GM13977 (cell line): ENCODE data around the gene SPG11.
A peak's percentile ranks its signal among the peaks of the same experiment; 100 is the strongest.
"Not testable (repeated sequence)": the region's sequence is repeated elsewhere in the genome, so short reads cannot be mapped to it uniquely, and the experiment has no call there.

Experiments used
- DNase-seq: peaks from one replicate; pipeline ENCODE4 v3.0.0; 2012; ENCODE audit warnings: low spot score
- CTCF ChIP-seq: IDR thresholded peaks from 2 replicates; pipeline ENCODE4 v1.5.1; 2012; ENCODE audit warnings: mild to moderate bottlenecking, control low read depth; ENCODE audit not compliant: insufficient read depth; ENCODE audit errors: extremely low read depth, missing control alignments
- in situ Hi-C: fragments of 300-500 bp; cut with MboI; formaldehyde crosslinking; loops from one replicate; pipeline ENCODE4 v1.12.0; 2022; ENCODE audit warnings: low sequenced_read_pairs, low pct_unique_long_range_greater_than_20kb, mixed read lengths, inconsistent platforms; ENCODE audit not compliant: unreplicated experiment

SPG11 gene

DNA sequence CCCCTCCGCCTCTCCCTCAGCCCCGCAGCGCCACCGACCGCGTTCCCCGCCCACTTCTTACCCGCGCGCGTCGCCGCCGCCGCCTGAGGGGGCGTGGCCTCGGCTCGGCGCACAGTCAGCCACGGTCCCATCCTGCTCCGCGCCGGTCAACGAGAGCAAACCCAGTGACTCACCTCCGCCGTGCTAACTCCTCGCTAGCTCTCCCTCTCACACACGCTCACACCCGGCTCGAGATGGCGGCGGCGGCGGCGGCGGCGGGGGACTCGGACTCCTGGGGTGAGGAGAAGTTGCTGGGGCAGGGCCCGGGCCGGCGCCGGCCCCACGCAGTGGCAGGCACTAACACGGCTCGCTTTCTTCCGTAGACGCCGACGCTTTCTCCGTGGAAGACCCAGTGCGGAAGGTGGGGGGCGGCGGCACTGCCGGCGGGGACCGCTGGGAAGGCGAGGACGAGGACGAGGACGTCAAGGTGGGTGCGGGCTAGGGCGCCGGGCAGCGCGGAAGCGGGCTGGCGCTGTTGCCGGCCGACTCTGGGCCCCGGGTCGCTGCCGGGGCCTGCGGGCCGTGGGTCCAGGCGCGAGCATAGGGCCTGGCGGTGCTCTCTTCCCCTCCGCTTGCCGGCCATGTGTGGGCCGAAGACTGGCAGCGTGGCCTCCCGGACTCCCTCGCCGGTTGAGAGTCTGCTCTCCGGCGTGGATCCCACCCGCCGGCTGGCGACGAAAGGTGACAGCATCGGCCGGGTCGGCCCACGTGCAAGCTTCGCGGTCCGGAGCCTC, 126.3 kb downstream of the SPG11 start, which contains the start of gene EIF3J:
Gene EIF3J (plus strand): TSS at position 186 of the 773 bp plus-strand sequence. CDS start 48 bp downstream, at position 234.
- peak; percentile 97 for DNase-seq
- in situ Hi-C loops = no loop called here

DNA sequence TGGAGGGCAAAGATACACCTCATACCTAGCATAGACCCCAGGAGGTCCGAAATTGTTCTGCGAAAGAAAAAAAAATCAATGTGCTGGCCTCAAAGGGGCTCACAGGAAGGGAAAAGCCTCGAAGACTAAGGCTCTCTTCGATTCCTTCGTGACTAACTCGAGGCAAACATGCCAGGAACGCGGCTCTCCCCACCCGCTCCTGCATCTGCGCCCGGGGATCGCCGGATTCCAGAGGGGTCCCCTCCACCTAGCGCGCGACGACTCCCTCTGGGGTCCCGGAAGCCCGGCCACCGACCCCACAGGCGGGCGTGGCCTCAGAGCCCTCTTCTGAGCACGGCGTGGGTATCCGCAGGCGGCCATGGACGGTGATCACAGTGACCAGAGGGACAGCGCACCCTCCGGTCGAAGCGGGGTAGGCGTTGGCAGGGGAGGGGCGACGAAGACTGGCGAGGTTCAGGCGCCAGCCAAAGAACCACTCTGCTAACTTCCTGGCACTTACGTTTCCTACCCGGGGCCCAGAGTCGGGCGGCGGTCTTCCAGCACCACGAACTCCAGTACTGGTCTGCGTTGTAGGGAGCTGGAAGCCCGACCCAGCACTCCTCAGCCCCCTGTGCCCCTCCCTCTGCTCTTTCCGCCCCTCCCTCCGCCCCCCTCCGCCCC, 127.0 kb downstream of the SPG11 start:
- in situ Hi-C loops = no loop called here
- DNase-seq = no peak
- peak; percentile 45 for TF ChIP-seq CTCF

More for the DNA sequence above, 126.3 kb downstream of the SPG11 start, which contains the start of gene EIF3J:
- no peak for TF ChIP-seq CTCF

DNA sequence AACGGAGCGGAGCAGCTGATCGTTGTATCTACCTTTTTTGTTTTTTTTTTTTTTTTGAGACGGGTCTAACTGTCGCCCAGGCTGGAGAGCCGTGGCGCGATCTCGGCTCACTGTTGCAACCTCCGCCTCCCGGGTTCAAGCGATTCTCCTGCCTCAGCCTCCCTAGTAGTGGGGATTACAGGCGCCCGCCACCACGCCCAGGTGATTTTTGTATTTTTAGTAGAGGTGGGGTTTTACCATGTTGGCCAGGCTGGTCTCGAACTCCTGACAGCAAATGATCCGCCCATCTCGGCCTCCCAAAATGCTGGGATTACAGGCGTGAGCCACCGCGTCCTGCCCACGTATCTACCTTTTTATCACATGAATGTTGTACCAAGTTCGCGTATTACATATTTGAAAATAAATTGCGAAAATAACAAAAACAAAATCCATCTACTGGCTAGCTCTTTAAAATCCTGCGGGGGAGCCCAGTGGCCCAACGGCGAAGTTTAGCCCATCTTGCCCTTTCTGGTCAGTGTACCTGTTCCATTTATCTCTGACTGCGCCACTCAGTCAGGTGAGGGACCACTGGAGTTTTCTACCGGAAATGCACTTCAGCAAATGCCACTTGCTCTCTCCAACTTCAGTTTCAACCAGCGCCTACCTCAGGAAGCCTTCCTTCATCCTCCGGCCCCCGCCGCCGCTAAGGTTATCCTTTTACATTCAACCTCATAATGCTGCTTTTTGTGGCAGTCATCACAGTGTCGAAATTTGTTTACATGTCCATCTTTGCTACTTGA, 127.8 kb downstream of the SPG11 start:
- in situ Hi-C loops = no loop called here
- TF ChIP-seq CTCF = no peak
- DNase-seq = peak; percentile 26

- TF ChIP-seq CTCF = no peak
- no peak for DNase-seq
- in situ Hi-C loops = no loop called here
Observed at GRCh38 chr15:44535092-44535491, 128.4 kb downstream of the SPG11 start.

DNA sequence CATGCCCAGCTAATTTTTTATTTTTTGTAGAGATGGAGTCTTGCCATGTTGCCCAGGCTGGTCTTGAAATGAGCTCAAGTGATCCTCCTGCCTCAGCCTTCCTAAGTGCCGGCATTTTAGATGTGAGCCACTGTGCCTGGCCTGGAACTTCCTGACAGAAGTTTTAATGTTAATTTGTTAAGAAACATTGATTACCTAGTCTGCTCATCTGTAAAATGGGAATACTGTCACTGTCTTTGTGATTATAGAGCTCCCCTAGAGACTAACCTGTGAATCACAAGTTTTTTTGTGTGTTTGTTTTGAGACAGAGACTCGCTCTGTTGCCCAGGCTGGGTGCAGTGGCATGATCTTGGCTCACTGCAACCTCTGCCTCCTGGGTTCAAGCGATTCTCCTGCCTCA, 130.8 kb downstream of the SPG11 start:
- peak; percentile 25 for TF ChIP-seq CTCF
- DNase-seq = no peak
- in situ Hi-C loops = no loop called here

- DNase-seq, in situ Hi-C loops: not testable (repeated sequence)
Observed at GRCh38 chr15:44532275-44532674, 131.2 kb downstream of the SPG11 start.
